A549 (cell line): Measurements from ENCODE around the gene CALHM3.

Source experiments
- CEBPB ChIP-seq, 2 experiments: fragments of >200 bp in 1 of 2; sonication (Bioruptor Twin) in 1 of 2; formaldehyde crosslinking in 1 of 2; IDR thresholded peaks; 2 replicates each; pipeline ENCODE4 v1.6.1; 2012 to 2016
- CTCF ChIP-seq: fragments of >200 bp; sonication (Bioruptor Twin); formaldehyde crosslinking; IDR thresholded peaks from 3 replicates; pipeline ENCODE4 v1.5.1; 2016
- ESRRA ChIP-seq: fragments of 150-350 bp; IDR thresholded peaks from 2 replicates; pipeline ENCODE4 v1.6.1; 2014; ENCODE audit warnings: mild to moderate bottlenecking, low read length, borderline replicate concordance

- TF ChIP-seq CEBPB (IDR thresholded peaks at IDR 0.05) (no peak), CTCF (no peak), ESRRA (no peak)
Measured at GRCh38 chr10:103452506-103453230, 26.4 kb downstream of the CALHM3 start.
